ENCODE data around the gene TRIM28.
"Not testable (repeated sequence)": the region's sequence is repeated elsewhere in the genome, so short reads cannot be mapped to it uniquely, and the experiment has no call there.

The TRIM28 gene

GRCh38 chr19:58572026-58572817, 28.4 kb downstream of the TRIM28 start:
- H3K4me3 ChIP-seq (ENCODE audit: low read length): peak overlapping the region; percentile 79
- DNase-seq (ENCODE audit: low read depth, low spot score): no peak

- DNase-seq (ENCODE audit: low read depth, low spot score): peak; percentile 100
- peak within 1 kb of the TSS; percentile 79 for H3K4me3 ChIP-seq (ENCODE audit: low read length)
Observed at GRCh38 chr19:58572818-58573657, 29.2 kb downstream of the TRIM28 start, which contains the start of gene MZF1. Gene MZF1 (minus strand): TSS chr19:58573335. CDS start chr19:58571389, 1,946 bp downstream.

GRCh38 chr19:58573658-58574164, 29.8 kb downstream of the TRIM28 start:
- DNase-seq (ENCODE audit: low read depth, low spot score): no peak
- H3K4me3 ChIP-seq (ENCODE audit: low read length): peak overlapping the region; percentile 79

GRCh38 chr19:58575183-58576041, 31.5 kb downstream of the TRIM28 start:
- DNase-seq (ENCODE audit: low read depth, low spot score): peak; percentile 65

GRCh38 chr19:58577581-58577980, 33.7 kb downstream of the TRIM28 start:
- DNase-seq (ENCODE audit: low read depth, low spot score); H3K4me3 ChIP-seq (ENCODE audit: low read length): not testable (repeated sequence)

More at GRCh38 chr19:58575183-58576041, 31.5 kb downstream of the TRIM28 start:
- peak overlapping the region; percentile 92 for H3K4me3 ChIP-seq (ENCODE audit: low read length)

- DNase-seq (ENCODE audit: low read depth, low spot score): no peak
- H3K4me3 ChIP-seq (ENCODE audit: low read length): no peak overlapping the region
Observed at GRCh38 chr19:58578012-58578925, 34.4 kb downstream of the TRIM28 start.

GRCh38 chr19:58579473-58580142, 35.7 kb downstream of the TRIM28 start:
- no peak overlapping the region for H3K4me3 ChIP-seq (ENCODE audit: low read length)
- DNase-seq (ENCODE audit: low read depth, low spot score): no peak

- H3K4me3 ChIP-seq (ENCODE audit: low read length): no peak overlapping the region
- peak; percentile 89 for DNase-seq (ENCODE audit: low read depth, low spot score)
Observed at GRCh38 chr19:58581227-58582141, 37.6 kb downstream of the TRIM28 start.

- no peak for DNase-seq (ENCODE audit: low read depth, low spot score)
- H3K4me3 ChIP-seq (ENCODE audit: low read length): no peak overlapping the region
Observed at GRCh38 chr19:58582985-58583384, 39.1 kb downstream of the TRIM28 start.

- DNase-seq (ENCODE audit: low read depth, low spot score): no peak
Observed at GRCh38 chr19:58584498-58585441, 40.9 kb downstream of the TRIM28 start.

GRCh38 chr19:58585442-58586132, 41.7 kb downstream of the TRIM28 start:
- DNase-seq (ENCODE audit: low read depth, low spot score): no peak
- H3K4me3 ChIP-seq (ENCODE audit: low read length): no peak overlapping the region

More at GRCh38 chr19:58584498-58585441, 40.9 kb downstream of the TRIM28 start:
- no peak overlapping the region for H3K4me3 ChIP-seq (ENCODE audit: low read length)

- no peak for DNase-seq (ENCODE audit: low read depth, low spot score)
- H3K4me3 ChIP-seq (ENCODE audit: low read length): no peak overlapping the region
Observed at GRCh38 chr19:58586133-58586765, 42.4 kb downstream of the TRIM28 start.

Data from Jurkat, Clone E6-1 (cell line).